Endodermal cell (in vitro differentiated cells): Measurements from ENCODE around the gene ZNF385D. TPM values are rescaled to one million over a fixed set of nuclear protein-coding genes. Genes with fewer than 3 reads are reported as not detected.

Experiments
- DNase-seq: peaks from one replicate; pipeline ENCODE4 v3.0.0-alpha.2; 2017
- H3K27ac ChIP-seq: 2 replicates; pipeline ENCODE4 v1.5.1; 2013; ENCODE audit warnings: mild to moderate bottlenecking, low read depth, low read length, moderate library complexity
- H3K27me3 ChIP-seq: 2 replicates; pipeline ENCODE4 v1.6.1; 2013; ENCODE audit warnings: mild to moderate bottlenecking, low read length, moderate library complexity; ENCODE audit not compliant: insufficient read depth, control insufficient read depth, poor library complexity, severe bottlenecking
- H3K36me3 ChIP-seq: 2 replicates; pipeline ENCODE4 v1.7.0; 2013; ENCODE audit warnings: mild to moderate bottlenecking, low read length, moderate library complexity; ENCODE audit not compliant: control insufficient read depth, insufficient read depth
- H3K4me1 ChIP-seq: one replicate; pipeline ENCODE4 v1.7.0; 2013; ENCODE audit warnings: low read length; ENCODE audit not compliant: control insufficient read depth, insufficient read depth
- H3K4me3 ChIP-seq: 2 replicates; pipeline ENCODE4 v1.5.1; 2013; ENCODE audit warnings: mild to moderate bottlenecking, low read length, moderate library complexity
- H3K9ac ChIP-seq: 2 replicates; pipeline ENCODE4 v1.6.1; 2013; ENCODE audit warnings: mild to moderate bottlenecking, low read length, moderate library complexity; ENCODE audit not compliant: poor library complexity, severe bottlenecking; ENCODE audit errors: extremely low read depth
- H3K9me3 ChIP-seq: 2 replicates; pipeline ENCODE4 v1.6.1; 2013; ENCODE audit warnings: mild to moderate bottlenecking, low read length, moderate library complexity; ENCODE audit not compliant: control insufficient read depth
- H3K27ac Mint-ChIP-seq: 2 replicates; pipeline ENCODE4 v1.8.0; 2020; ENCODE audit warnings: mixed read lengths
- H3K27me3 Mint-ChIP-seq: 2 replicates; pipeline ENCODE4 v1.8.0; 2021; ENCODE audit warnings: mild to moderate bottlenecking, mixed read lengths; ENCODE audit not compliant: insufficient read depth
- H3K36me3 Mint-ChIP-seq: 2 replicates; pipeline ENCODE4 v1.8.0; 2020; ENCODE audit warnings: low read depth, mixed read lengths
- H3K4me1 Mint-ChIP-seq: 2 replicates; pipeline ENCODE4 v1.8.0; 2020; ENCODE audit warnings: mixed read lengths
- H3K4me3 Mint-ChIP-seq: 2 replicates; pipeline ENCODE4 v1.8.0; 2020; ENCODE audit warnings: mild to moderate bottlenecking, moderate library complexity, mixed read lengths
- H3K9me3 Mint-ChIP-seq: 2 replicates; pipeline ENCODE4 v1.8.0; 2020; ENCODE audit warnings: mild to moderate bottlenecking, mixed read lengths
- WGBS, 2 experiments: methylation state at CpG; one replicate each; pipeline versions ENCODE4 v1.1.5 to v1.1.7; 2013; ENCODE audit warnings: missing lambda C conversion rate in 2 of 2, mixed read lengths in 1 of 2; ENCODE audit not compliant: insufficient coverage in 1 of 2, insufficient read length in 1 of 2; 5-methylcytosine and 5-hydroxymethylcytosine counted together
- total RNA-seq, 2 donors: library from RNA; stranded (reverse); fragmentation: NEBNext Ultra II Directional in 1 of 2; extraction: Animal tissue kit (Norgen Biotek cat#: 25700) in 1 of 2; gene quantifications; 2 replicates in 1 of 2; 3 replicates in 1 of 2; pipeline ENCODE4 v1.2.1, GENCODE V29; 2021
- TF ChIP-seq, protein P1 (sequence below): fragments of 200-600 bp; sonication (generic); conservative IDR thresholded peaks from 2 replicates; pipeline ENCODE4 v1.5.0; 2021; ENCODE audit warnings: antibody characterized with exemption, mild to moderate bottlenecking

ZNF385D gene
- total RNA-seq, 2 donors from 2014 or later, result 1.1 to 3.7 TPM

DNA sequence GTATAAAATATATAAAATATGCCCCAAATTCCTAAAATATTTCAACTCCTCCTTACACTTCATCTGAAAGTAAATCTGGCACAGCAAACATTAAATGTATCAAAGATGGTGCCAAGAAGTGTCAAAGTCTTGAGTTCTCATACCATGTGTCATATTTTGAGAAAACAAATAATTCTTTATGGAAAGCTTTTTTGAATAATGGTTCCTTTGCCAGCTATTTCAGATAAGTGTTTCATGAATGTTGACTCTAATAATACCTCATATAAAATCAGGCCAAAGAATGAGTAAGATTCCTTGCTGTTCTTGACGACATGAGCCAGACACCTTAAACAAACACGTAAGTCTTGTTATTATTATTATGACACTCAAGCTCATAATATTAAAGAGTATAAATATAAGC lies 30.3 kb upstream of the ZNF385D start:
- Mint-ChIP-seq H3K9me3 (no peaks in the 10 kb centered on the region), H3K4me1 (peaks cover 21% of the 10 kb centered on the region), H3K4me3 (no peak overlapping the region), H3K27me3 (no peaks in the 10 kb centered on the region), H3K27ac (no peak overlapping the region), H3K36me3 (no peaks in the 10 kb centered on the region)
- TF ChIP-seq, protein P1, sequence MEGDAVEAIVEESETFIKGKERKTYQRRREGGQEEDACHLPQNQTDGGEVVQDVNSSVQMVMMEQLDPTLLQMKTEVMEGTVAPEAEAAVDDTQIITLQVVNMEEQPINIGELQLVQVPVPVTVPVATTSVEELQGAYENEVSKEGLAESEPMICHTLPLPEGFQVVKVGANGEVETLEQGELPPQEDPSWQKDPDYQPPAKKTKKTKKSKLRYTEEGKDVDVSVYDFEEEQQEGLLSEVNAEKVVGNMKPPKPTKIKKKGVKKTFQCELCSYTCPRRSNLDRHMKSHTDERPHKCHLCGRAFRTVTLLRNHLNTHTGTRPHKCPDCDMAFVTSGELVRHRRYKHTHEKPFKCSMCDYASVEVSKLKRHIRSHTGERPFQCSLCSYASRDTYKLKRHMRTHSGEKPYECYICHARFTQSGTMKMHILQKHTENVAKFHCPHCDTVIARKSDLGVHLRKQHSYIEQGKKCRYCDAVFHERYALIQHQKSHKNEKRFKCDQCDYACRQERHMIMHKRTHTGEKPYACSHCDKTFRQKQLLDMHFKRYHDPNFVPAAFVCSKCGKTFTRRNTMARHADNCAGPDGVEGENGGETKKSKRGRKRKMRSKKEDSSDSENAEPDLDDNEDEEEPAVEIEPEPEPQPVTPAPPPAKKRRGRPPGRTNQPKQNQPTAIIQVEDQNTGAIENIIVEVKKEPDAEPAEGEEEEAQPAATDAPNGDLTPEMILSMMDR, result no peak
- H3K27me3 ChIP-seq, result no peaks in the 10 kb centered on the region
- H3K9ac ChIP-seq, result no peak overlapping the region
- H3K4me1 ChIP-seq, result peaks cover 9% of the 10 kb centered on the region
- no peaks in the 10 kb centered on the region for H3K9me3 ChIP-seq
- no peak for DNase-seq
- no peak overlapping the region for H3K4me3 ChIP-seq
- H3K36me3 ChIP-seq, result no peaks in the 10 kb centered on the region
- no peak overlapping the region for H3K27ac ChIP-seq
- WGBS, 2 experiments, result no CpG with 5 or more reads among the region's 2 CpGs

DNA sequence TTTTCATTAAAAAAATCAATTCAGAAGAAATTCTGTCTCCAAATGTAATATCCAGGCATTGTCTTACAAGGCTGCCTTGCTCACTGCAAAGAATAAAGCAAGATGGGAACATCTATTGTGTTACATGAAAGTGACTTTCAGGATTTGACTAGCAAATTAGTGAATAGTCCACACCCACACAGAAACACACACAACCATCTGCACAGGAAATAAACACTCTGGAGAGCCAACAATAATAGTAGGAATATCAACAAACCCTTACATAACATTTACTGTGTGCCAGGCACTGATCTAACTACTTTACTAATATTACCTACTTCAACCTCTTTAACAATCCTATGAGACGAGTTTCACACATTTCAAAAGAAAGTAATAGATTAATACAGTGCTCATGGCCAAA lies 28.9 kb upstream of the ZNF385D start:
- TF ChIP-seq, protein P1, result no peak
- H3K36me3 Mint-ChIP-seq, result no peaks in the 10 kb centered on the region
- no peaks in the 10 kb centered on the region for H3K27me3 Mint-ChIP-seq
- no peak overlapping the region for H3K4me3 ChIP-seq
- no peak overlapping the region for H3K27ac Mint-ChIP-seq
- H3K9me3 ChIP-seq, result no peaks in the 10 kb centered on the region
- no peaks in the 10 kb centered on the region for H3K36me3 ChIP-seq
- H3K27ac ChIP-seq, result no peak overlapping the region
- peaks cover 14% of the 10 kb centered on the region for H3K4me1 Mint-ChIP-seq
- DNase-seq, result no peak
- H3K4me3 Mint-ChIP-seq, result no peak overlapping the region
- H3K9ac ChIP-seq, result no peak overlapping the region
- no peaks in the 10 kb centered on the region for H3K9me3 Mint-ChIP-seq
- H3K4me1 ChIP-seq, result peaks cover 8% of the 10 kb centered on the region
- 95% methylated on average over 1 of the region's 1 CpG; no CpG with 5 or more reads in 1 of the 2 experiments for WGBS, 2 experiments
- H3K27me3 ChIP-seq, result no peaks in the 10 kb centered on the region

DNA sequence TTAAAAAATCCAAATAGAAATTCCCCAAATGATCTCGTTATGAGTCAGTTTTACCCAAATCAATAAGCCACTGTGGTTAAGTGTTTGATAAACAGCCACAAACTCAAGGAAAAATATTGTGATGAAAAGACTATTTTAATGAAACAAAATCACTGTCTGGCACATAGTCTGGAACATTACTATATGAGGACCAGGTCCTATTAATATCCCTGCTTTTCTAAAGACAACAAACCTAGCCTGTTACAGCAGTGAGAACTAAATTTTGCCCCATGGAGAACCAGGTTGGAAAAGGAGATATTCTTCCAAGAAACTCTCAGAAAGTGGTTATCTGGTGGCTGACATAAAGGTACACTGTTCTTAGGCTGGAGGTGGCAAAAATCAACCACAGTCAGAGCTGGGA lies 27.7 kb upstream of the ZNF385D start:
- Mint-ChIP-seq H3K36me3 (no peaks in the 10 kb centered on the region), H3K27ac (no peak overlapping the region), H3K4me3 (no peak overlapping the region), H3K9me3 (peaks cover 1% of the 10 kb centered on the region), H3K4me1 (peaks cover 8% of the 10 kb centered on the region), H3K27me3 (peaks cover 5% of the 10 kb centered on the region)
- Histone ChIP-seq H3K9me3 (no peaks in the 10 kb centered on the region), H3K27ac (no peak overlapping the region), H3K27me3 (no peaks in the 10 kb centered on the region), H3K4me1 (peaks cover 4% of the 10 kb centered on the region), H3K36me3 (no peaks in the 10 kb centered on the region), H3K4me3 (no peak overlapping the region), H3K9ac (no peak overlapping the region)
- TF ChIP-seq, protein P1, result no peak
- DNase-seq, result no peak
- 100% methylated on average over 1 of the region's 1 CpG; no CpG with 5 or more reads in 1 of the 2 experiments for WGBS, 2 experiments
